Tibial artery (tissue), 4 donors: ENCODE data around the gene THRB.

Experiments used
- DNase-seq, 2 donors: peaks; one replicate each; pipeline ENCODE4 v3.0.0-alpha.2; 2019
- H3K27ac ChIP-seq, 2 donors: fragments of 200-600 bp; sonication (generic) in 1 of 2; 1 replicate in 1 of 2; 2 replicates in 1 of 2; pipeline ENCODE4 v1.5.1; 2018 to 2019; ENCODE audit warnings: mild to moderate bottlenecking in 1 of 2
- H3K27me3 ChIP-seq, 2 donors: fragments of 200-600 bp; sonication (generic) in 1 of 2; one replicate each; pipeline versions ENCODE4 v1.5.1 to v1.6.0; 2016 to 2019
- H3K36me3 ChIP-seq, 3 donors: fragments of 200-600 bp; sonication (generic) in 2 of 3; one replicate each; pipeline ENCODE4 v1.5.1; 2016 to 2019; ENCODE audit warnings: mild to moderate bottlenecking in 2 of 3
- H3K4me1 ChIP-seq, 4 donors: fragments of 200-600 bp; sonication (generic) in 2 of 4; 1 replicate in 3 of 4; 2 replicates in 1 of 4; pipeline ENCODE4 v1.5.1; 2016 to 2019
- H3K4me3 ChIP-seq, 2 donors: fragments of 200-600 bp; sonication (generic) in 1 of 2; 1 replicate in 1 of 2; 2 replicates in 1 of 2; pipeline ENCODE4 v1.5.1; 2018 to 2019; ENCODE audit warnings: mild to moderate bottlenecking in 2 of 2
- H3K9me3 ChIP-seq, 3 donors: fragments of 200-600 bp; sonication (generic) in 1 of 3; one replicate each; pipeline ENCODE4 v1.5.1; 2016 to 2019
- intact Hi-C: fragments of 100-400 bp; cut with DNase I; formaldehyde crosslinking; loops from one replicate; pipeline ENCODE4 v1.15.0; 2023; ENCODE audit warnings: low total_unique reads
- TF ChIP-seq, protein P1 (sequence below), 2 experiments: fragments of 200-600 bp in 1 of 2; fragments of 450-650 bp in 1 of 2; IDR thresholded peaks; one replicate each; pipeline ENCODE4 v1.5.1; 2017 to 2019; ENCODE audit warnings: antibody characterized with exemption in 2 of 2, mild to moderate bottlenecking in 1 of 2, moderate library complexity in 1 of 2

The THRB gene

DNA sequence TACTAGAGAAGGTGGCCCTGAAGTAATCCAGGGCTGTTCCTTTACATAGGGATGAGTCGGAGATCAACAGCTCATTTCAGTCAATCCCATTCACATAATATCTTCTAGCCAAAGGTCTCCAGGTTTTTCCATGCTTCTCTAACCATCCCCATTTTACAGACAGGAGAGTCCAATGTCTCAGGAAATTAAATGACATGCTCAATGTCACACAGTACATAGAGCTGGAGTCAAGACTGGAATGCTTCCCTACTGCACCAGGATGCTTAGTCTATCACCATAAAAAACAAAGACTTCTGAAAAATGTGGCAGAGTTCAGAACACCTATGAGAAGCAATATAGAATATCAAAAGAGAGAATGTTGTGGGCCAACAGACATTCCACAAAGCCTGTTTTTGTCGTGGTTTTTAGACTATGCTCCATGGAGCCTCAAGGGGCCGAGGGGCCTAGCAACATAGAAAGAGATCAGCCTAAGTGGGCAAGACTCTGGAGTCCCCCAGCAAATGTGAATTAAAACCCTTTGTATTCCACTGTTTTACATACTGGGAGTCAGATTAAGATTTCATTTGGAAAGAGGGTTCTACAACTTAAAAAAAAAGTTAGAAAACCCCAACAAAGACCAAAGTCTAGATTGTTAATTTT is 122.0 kb downstream of the THRB start:
- intact Hi-C loops = no loop called here
- H3K4me1 ChIP-seq = peaks cover 0 to 70% (median 30%) of the 10 kb centered on the region in 4 donors
- no peaks in the 10 kb centered on the region for H3K27me3 ChIP-seq
- TF ChIP-seq, protein P1, sequence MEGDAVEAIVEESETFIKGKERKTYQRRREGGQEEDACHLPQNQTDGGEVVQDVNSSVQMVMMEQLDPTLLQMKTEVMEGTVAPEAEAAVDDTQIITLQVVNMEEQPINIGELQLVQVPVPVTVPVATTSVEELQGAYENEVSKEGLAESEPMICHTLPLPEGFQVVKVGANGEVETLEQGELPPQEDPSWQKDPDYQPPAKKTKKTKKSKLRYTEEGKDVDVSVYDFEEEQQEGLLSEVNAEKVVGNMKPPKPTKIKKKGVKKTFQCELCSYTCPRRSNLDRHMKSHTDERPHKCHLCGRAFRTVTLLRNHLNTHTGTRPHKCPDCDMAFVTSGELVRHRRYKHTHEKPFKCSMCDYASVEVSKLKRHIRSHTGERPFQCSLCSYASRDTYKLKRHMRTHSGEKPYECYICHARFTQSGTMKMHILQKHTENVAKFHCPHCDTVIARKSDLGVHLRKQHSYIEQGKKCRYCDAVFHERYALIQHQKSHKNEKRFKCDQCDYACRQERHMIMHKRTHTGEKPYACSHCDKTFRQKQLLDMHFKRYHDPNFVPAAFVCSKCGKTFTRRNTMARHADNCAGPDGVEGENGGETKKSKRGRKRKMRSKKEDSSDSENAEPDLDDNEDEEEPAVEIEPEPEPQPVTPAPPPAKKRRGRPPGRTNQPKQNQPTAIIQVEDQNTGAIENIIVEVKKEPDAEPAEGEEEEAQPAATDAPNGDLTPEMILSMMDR (IDR thresholded peaks at IDR 0.05) = no peak
- peak overlapping the region; percentile 20 to 42 for H3K27ac ChIP-seq
- no peaks in the 10 kb centered on the region for H3K9me3 ChIP-seq
- H3K36me3 ChIP-seq = no peaks in the 10 kb centered on the region
- DNase-seq = no peak
- no peak overlapping the region for H3K4me3 ChIP-seq

DNA sequence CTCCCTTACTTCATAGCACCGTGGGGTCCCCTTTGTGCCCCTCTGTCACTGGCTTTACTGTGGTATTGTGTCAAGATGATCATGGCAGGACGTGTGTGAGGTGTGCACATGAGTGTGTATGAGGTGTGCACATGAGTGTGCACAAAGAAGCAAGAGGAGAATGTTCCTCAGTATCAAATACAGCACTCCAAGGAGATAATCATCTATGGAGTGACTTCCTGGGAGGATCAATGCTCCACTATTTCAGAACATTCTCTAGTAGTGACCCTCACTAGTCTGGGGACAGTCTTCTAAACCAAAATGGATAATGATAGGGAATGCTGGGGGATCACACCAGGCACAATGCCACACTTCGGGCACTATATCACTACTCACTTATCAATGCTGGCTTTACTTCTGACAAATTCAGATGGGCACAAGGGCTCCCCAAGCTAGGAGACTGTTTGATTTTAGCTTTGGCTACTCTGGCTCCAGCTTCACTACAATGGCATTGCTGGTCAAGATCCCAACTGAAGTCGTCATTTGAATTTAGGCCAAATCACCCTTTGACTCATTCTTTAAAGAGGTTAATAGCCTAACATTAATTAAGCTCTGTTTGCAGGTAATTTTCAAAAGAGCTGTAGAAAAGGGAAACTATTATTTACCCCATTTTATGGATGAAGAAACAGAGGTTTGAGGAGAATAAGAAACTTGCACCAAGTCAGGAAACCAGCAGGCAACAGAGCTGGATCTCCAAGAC is 124.1 kb downstream of the THRB start:
- H3K27ac ChIP-seq = no peak overlapping the region
- no peaks in the 10 kb centered on the region for H3K36me3 ChIP-seq
- TF ChIP-seq, protein P1 (IDR thresholded peaks at IDR 0.05) = no peak
- intact Hi-C loops = no loop called here
- no peak overlapping the region for H3K4me3 ChIP-seq
- no peak for DNase-seq
- no peaks in the 10 kb centered on the region for H3K9me3 ChIP-seq
- H3K27me3 ChIP-seq = no peaks in the 10 kb centered on the region
- H3K4me1 ChIP-seq = peaks cover 6 to 70% (median 26%) of the 10 kb centered on the region in 4 donors

DNA sequence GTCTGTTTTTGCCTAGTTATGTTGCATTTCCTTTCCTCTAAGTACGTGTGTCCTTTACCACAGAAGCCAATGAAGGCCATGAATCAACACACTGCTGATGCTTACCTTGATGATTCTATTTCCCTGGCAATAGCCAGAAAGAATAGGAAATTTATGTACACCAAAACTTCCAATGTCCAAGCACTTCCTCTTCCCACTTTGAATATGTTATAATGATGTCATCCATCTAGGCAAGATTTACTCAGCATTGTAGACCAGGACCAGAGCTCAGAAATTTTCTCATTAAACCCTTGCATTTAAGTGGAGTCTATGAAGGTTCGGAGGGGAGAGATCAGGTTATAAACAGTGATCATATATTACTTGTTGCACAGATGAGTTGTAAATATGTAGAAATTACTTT is 126.0 kb downstream of the THRB start:
- no peak for DNase-seq
- Histone ChIP-seq H3K4me3 (no peak overlapping the region), H3K27me3 (no peaks in the 10 kb centered on the region), H3K9me3 (no peaks in the 10 kb centered on the region), H3K27ac (no peak overlapping the region), H3K4me1 (peaks cover 6 to 80% (median 35%) of the 10 kb centered on the region in 4 donors), H3K36me3 (no peaks in the 10 kb centered on the region)
- intact Hi-C loops = no loop called here
- TF ChIP-seq, protein P1 (IDR thresholded peaks at IDR 0.05) = no peak

DNA sequence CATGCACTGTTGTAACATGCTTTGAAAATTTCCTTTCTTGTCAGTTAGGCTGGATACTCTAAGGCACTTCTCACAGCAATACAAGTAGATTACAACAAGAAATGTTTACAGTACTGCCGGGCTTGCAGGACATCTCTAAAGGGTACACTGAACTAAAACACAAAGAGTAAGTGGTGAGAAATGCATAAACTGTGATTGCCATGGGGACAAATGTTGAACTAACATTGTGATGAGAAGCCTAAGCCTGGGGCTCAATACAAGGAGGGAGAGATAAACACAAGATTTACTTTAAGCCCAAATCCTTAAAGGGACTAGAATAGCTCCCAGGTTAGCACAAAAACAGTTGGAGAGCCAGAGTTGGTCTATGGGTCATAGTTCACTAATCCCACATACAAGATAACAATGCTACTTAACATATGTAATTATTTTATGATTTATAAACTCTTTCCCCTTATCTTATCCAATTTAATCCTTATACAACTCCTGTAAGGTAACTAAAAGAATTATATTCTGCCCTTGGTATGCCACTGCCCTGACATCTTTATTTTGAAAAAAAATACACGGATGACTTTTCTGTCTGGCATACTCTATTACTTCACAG is 126.9 kb downstream of the THRB start:
- Histone ChIP-seq H3K4me3 (no peak overlapping the region), H3K36me3 (no peaks in the 10 kb centered on the region), H3K27me3 (no peaks in the 10 kb centered on the region), H3K27ac (no peak overlapping the region), H3K9me3 (no peaks in the 10 kb centered on the region), H3K4me1 (peaks cover 9 to 82% (median 36%) of the 10 kb centered on the region in 4 donors)
- TF ChIP-seq, protein P1 (IDR thresholded peaks at IDR 0.05) = no peak
- no peak for DNase-seq
- intact Hi-C loops = no loop called here

DNA sequence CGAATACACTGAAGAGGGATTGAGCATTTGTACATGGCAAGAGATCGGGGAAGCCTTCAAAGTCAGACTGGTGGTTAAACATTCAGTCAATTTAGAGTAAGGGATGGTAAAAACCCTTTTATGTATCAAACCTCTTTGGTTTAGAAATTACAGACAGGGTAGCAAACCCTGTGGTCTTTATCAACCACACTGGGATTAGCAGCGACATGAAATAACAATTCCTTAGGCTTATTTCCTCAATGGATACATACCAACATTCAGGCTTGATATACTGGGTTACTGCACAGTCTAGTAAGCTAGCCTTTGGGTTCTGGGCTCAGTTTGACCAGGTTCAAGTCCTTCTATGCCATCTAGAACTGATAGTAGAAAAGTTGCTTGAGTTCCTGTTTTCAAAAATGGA is 127.4 kb downstream of the THRB start:
- H3K4me1 ChIP-seq = peaks cover 14 to 85% (median 37%) of the 10 kb centered on the region in 4 donors
- intact Hi-C loops = no loop called here
- H3K36me3 ChIP-seq = no peaks in the 10 kb centered on the region
- TF ChIP-seq, protein P1 (IDR thresholded peaks at IDR 0.05) = no peak
- no peaks in the 10 kb centered on the region for H3K27me3 ChIP-seq
- H3K9me3 ChIP-seq = no peaks in the 10 kb centered on the region
- no peak overlapping the region for H3K4me3 ChIP-seq
- H3K27ac ChIP-seq = no peak overlapping the region
- no peak for DNase-seq
